Measurements from ENCODE around the gene CAMK2D.

The CAMK2D gene

DNA sequence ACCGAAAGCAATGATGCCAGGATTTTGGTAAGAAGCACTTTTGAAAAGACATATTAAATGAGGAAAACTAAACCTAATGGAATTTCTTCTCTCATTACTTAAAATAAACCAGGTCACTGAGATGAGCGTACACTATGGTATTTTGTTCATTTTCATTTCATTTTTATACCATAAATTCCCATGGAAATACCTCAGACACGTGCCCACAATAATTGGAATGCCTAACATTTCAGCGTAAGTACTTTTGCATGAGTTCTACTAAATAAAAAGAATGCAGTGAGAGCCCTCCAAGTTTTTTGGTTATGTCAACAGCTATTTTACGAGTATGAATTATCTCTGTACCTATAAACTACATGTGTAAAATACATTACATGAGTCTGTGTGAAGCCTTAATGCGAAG, 3.2 kb downstream of the CAMK2D start:
- H3K36me3 ChIP-seq (ENCODE audit: control insufficient read depth, insufficient read depth, low read length) = no peaks in the 10 kb centered on the region
- no peaks in the 10 kb centered on the region for H3K27me3 ChIP-seq (replicated peaks; ENCODE audit: control insufficient read depth, insufficient read depth, low read length)
- TF ChIP-seq, protein P1, sequence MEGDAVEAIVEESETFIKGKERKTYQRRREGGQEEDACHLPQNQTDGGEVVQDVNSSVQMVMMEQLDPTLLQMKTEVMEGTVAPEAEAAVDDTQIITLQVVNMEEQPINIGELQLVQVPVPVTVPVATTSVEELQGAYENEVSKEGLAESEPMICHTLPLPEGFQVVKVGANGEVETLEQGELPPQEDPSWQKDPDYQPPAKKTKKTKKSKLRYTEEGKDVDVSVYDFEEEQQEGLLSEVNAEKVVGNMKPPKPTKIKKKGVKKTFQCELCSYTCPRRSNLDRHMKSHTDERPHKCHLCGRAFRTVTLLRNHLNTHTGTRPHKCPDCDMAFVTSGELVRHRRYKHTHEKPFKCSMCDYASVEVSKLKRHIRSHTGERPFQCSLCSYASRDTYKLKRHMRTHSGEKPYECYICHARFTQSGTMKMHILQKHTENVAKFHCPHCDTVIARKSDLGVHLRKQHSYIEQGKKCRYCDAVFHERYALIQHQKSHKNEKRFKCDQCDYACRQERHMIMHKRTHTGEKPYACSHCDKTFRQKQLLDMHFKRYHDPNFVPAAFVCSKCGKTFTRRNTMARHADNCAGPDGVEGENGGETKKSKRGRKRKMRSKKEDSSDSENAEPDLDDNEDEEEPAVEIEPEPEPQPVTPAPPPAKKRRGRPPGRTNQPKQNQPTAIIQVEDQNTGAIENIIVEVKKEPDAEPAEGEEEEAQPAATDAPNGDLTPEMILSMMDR (IDR thresholded peaks at IDR 0.05; ENCODE audit: insufficient read depth, low read length, poor library complexity, severe bottlenecking) = no peak
- no peak for DNase-seq (ENCODE audit: extremely low read depth, insufficient read length)
- no peak overlapping the region for H3K4me3 ChIP-seq (replicated peaks; ENCODE audit: low read depth, low read length)

DNA sequence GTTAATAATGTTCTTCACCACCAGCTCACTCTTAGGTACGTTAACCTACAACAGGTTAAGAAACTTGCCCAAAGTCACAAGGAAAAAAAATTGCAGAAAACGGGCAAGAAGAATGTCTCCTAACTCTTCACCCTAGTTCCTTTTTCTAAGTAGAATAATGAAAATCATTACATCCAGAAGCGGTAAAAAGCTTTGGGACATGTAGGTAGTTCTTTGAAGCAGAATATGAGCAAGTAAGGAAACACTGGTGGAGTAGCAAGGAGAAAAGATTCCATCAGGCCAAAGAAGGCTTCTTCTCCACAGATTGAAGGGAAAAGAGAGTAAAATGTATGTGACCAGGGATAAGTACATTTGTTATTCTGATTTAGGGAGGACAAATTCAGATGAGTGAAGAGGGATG, 4.1 kb downstream of the CAMK2D start:
- H3K4me3 ChIP-seq (replicated peaks; ENCODE audit: low read depth, low read length) = no peak overlapping the region
- DNase-seq (ENCODE audit: extremely low read depth, insufficient read length) = no peak
- TF ChIP-seq, protein P1 (IDR thresholded peaks at IDR 0.05; ENCODE audit: insufficient read depth, low read length, poor library complexity, severe bottlenecking) = no peak
- no peaks in the 10 kb centered on the region for H3K36me3 ChIP-seq (ENCODE audit: control insufficient read depth, insufficient read depth, low read length)
- no peaks in the 10 kb centered on the region for H3K27me3 ChIP-seq (replicated peaks; ENCODE audit: control insufficient read depth, insufficient read depth, low read length)

DNA sequence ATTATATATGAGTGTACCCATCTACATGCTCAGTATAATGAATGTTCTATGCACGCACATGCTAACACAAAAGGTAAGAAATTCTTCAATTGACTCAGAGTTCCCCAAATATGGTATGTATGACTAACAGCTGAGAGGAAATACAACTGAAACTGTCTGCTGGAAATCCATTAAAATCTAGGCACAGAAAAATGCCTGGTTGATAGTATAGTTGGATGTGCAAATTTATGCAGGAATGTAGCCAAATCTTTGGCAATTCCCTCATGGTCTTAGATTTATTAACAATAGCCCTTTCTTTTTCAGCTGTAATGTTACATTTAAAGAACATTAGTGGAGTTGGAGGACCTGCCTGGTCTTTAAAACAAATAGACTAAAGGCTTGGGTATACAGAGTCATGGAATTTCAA, 5.5 kb downstream of the CAMK2D start:
- Histone ChIP-seq H3K36me3 (ENCODE audit: control insufficient read depth, insufficient read depth, low read length) (no peaks in the 10 kb centered on the region), H3K4me3 (replicated peaks; ENCODE audit: low read depth, low read length) (no peak overlapping the region), H3K27me3 (replicated peaks; ENCODE audit: control insufficient read depth, insufficient read depth, low read length) (no peaks in the 10 kb centered on the region)
- TF ChIP-seq, protein P1 (IDR thresholded peaks at IDR 0.05; ENCODE audit: insufficient read depth, low read length, poor library complexity, severe bottlenecking) = no peak
- DNase-seq (ENCODE audit: extremely low read depth, insufficient read length) = peak; percentile 22

- TF ChIP-seq, protein P1 (IDR thresholded peaks at IDR 0.05; ENCODE audit: insufficient read depth, low read length, poor library complexity, severe bottlenecking) = no peak
- H3K4me3 ChIP-seq (replicated peaks; ENCODE audit: low read depth, low read length) = no peak overlapping the region
- no peaks in the 10 kb centered on the region; the same call in 1 of the 2 replicates for H3K36me3 ChIP-seq (ENCODE audit: control insufficient read depth, insufficient read depth, low read length)
- H3K27me3 ChIP-seq (replicated peaks; ENCODE audit: control insufficient read depth, insufficient read depth, low read length) = no peaks in the 10 kb centered on the region
- no peak for DNase-seq (ENCODE audit: extremely low read depth, insufficient read length)
Observed at GRCh38 chr4:113750734-113751133, 10.8 kb downstream of the CAMK2D start.

DNA sequence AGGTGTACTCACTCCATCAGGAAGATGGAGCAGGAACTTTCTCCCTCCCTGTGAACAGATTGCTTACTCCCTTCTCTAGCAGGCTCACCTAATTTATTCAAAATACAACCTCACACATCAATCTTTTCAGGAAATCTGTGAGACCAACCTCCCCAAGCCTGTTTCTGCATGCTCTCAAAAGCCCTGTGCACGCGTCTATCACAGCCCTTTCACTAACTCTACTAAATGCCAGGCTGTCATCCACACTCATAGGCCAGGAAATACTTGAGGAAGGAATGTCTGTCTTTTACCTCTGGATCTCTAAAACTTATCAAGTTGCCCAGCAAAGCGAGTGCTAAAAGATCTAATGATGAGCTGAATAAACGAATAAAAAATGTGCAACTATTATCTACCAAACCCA, 11.2 kb downstream of the CAMK2D start:
- no peaks in the 10 kb centered on the region for H3K27me3 ChIP-seq (replicated peaks; ENCODE audit: control insufficient read depth, insufficient read depth, low read length)
- TF ChIP-seq, protein P1 (IDR thresholded peaks at IDR 0.05; ENCODE audit: insufficient read depth, low read length, poor library complexity, severe bottlenecking) = no peak
- no peaks in the 10 kb centered on the region; the same call in 1 of the 2 replicates for H3K36me3 ChIP-seq (ENCODE audit: control insufficient read depth, insufficient read depth, low read length)
- DNase-seq (ENCODE audit: extremely low read depth, insufficient read length) = no peak
- H3K4me3 ChIP-seq (replicated peaks; ENCODE audit: low read depth, low read length) = no peak overlapping the region

DNA sequence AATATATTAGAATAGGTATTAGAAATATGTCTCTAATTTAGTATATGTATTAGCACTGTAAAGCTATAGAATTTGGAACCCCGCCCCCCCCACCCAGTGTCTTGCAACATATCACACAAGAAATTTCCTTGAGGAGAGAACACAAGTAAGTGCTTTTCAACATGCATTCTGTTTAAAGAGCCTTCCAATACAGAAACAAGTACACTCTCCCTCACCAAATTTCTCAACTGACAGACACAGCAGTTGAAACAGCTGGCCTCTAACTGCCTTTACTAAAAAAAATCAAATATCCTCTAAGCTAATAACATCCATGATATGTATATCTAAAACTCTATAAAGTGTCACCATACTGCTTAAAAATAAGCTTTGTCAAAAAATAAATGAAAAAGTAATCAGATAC, 12.4 kb downstream of the CAMK2D start:
- no peak for DNase-seq (ENCODE audit: extremely low read depth, insufficient read length)
- Histone ChIP-seq H3K36me3 (ENCODE audit: control insufficient read depth, insufficient read depth, low read length) (no peaks in the 10 kb centered on the region; the same call in 1 of the 2 replicates), H3K27me3 (replicated peaks; ENCODE audit: control insufficient read depth, insufficient read depth, low read length) (no peaks in the 10 kb centered on the region), H3K4me3 (replicated peaks; ENCODE audit: low read depth, low read length) (no peak overlapping the region)
- TF ChIP-seq, protein P1 (IDR thresholded peaks at IDR 0.05; ENCODE audit: insufficient read depth, low read length, poor library complexity, severe bottlenecking) = no peak

Measured in GM06990 (cell line).